SK-N-DZ (cell line): Measurements from ENCODE around the gene TPRG1.

Experiments
- DNase-seq: peaks from one replicate; pipeline ENCODE4 v3.0.0-alpha.2; 2015; ENCODE audit warnings: low spot score

Gene TPRG1

DNA sequence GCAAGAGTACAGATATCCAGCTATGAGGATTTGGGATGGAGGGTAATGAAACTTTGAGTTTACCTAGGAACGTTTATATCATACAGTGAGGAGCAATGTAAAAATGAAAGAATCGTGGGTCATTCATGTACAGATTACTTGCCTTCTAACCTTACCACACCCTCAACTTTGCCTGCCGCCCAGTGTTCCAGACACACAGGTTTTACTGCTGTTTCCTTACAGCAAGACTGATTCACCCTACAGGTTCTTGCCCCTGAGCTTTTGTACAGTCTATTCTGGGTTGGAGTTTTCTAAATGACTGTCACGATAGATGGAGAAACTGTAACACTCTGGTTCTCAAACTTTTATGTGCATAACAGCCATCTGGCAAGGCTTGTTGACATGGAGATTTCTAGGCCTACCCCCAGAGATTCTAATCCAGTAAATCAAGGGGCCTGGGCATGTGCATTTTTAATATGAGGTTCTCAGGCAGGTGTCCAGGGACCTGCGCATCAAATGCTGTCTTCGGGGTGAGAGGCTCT is 6.6 kb upstream of the TPRG1 start:
- no peak for DNase-seq

DNA sequence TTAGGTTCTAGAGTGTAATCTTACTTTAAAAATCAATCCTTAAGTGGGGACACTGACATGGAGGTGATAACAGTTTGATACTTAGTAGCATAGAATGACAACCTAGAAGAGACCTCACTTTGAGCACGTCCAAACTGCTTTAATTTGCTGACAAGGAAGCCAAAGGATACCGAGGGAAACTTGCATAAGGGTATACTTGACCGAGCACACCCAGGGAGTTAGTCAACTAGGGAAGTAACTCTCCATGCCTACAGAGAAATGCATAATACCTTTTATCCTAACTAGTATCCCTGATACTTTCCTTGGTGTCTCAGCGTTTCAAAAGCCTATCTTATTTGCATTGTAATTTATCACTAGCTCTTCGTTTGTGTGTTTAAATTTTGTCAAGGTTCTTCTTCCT is 5.5 kb upstream of the TPRG1 start:
- DNase-seq = no peak

DNA sequence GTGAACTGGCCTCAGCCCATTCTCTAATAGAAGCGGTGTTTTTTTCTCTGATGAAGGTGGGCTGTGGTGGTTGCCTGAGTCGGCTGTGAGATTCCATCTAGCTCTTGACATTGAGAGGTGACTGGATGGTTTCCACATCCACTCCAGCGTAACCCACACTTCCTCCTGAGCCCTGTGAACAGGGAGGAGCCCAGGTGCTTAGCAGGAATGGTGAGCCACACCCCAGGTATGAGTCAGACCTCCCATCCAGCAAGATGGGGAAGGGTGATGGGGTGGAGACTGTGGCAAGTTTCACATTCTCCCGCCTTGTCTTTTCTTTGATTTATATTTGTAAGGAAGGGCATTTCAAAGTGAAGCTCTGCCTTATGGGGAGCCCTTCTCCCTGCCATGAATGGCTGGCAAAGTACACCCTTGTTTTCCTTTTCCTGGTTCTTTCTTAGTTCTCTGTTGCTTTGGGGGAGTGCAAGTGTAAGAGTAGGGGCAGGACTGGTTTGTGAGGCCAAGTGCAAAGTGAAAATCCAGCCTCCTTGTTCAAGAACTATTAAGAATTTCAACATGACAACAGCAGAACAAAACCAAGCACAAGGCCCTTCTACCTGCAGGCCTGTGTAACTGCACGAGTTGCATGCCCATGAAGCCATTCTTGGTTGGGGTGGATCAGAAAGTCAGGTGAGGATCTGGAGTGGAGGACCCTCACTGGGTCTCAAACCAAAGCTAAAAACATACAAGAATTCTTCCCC is 4.6 kb upstream of the TPRG1 start:
- no peak for DNase-seq

DNA sequence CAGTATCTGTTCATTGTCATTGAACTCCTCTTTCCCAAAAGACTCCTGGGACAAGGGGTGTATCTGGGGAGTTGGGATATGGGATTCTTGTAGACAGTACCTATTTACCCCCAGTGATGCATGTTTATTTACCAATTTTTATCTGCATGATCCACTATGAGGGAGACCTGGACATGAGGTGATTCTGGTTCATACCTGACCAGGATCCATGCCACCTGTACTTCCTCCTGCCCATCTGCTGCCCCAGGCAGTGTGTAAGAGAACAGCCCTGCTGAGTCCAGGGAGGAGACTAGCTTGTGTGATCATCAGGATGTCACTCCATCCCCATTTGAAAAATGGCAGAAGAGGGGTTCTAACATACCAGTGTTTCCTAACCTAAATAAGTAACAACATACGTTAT is 3.1 kb upstream of the TPRG1 start:
- no peak for DNase-seq

DNA sequence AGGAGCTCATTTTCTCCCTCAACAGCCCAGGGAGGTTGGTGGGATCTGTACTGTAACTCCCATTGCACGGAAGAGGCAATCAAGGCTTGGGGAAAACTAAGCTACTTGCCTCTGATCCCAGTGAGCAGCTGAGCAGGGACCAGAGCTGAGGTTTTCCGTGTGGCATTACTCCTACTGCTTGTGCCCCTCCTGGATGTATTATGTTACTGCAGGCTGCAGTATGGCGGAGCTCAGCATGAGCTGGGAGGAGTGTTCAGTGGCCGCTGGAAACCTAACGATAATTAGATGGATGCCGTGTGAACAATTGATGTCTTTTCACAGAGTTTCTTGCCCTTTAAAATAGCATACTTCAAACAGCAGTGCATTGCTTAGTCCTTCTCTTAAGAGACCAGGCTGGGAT is 2.0 kb upstream of the TPRG1 start:
- peak; percentile 20 for DNase-seq

DNA sequence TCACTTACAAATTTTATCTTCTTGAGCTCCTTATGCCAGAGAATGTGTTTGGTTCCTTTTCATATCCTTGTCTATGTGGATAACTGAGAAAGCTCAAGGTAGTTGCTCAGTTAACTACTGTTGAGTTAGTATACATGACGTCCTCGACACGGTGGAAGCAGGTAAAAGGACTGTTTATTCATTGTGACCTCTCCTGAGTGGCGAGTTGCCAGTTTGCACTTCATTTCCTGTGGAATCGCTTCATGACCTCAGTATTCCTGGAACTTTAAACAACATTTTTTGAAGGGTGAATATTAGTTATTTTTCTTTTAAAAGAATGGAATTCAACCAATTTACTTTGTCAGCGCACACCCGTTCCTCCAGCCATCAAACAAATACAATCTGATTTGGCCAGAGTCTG is 1.2 kb upstream of the TPRG1 start:
- no peak for DNase-seq

DNA sequence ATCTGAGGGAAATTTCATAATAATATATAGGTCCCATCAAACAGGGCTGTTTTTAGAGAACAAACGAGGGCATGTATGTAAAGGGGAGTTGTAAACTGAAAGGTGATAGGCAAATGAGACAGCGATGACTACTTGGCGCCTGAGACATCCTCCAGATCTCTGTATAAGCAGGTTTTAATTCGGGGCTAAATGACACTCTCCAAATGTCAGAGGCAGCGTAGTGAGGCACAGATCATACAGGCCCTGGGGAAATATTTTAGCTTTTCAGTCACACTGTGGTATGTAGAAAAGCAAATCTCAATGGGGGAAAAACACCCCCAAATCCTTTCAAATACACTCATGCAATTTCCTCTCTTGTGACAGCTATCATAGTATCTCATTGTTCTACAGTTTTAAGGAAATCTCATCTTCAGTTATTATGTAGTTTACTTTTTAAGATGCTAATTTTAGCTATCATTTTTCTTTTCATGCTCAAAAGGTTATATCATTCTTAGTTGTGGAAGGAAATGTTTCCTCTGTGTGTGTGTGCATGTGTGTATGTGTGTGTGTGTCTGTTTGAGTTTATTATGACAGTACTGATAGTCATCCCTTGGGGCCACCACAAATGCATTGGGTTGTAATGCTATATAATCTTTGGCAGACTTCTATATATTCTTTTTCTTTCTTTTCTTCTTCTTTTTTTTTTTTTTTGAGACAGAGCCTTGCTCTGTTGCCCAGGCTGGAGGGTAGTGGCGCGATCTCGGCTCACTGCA is 1.1 kb downstream of the TPRG1 start:
- no peak for DNase-seq

DNA sequence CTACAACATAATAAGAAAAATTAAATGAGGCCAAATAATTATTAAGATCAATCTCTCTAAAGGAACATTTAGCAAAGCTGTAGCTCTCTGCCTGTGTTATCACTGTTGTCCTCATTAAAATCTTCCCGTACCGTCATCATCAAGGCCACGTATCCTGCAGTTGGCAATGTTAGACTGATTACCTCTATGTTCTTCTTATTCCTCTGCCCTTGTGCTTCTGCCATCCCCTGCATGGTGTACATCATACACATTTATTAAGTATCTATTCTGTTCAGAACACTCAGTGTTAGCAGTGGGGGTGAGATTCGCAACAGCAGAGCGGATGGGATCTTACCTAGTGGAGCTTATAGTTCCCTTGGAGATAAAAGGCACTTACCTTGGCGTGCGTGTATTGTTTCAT is 12.8 kb downstream of the TPRG1 start:
- no peak for DNase-seq

DNA sequence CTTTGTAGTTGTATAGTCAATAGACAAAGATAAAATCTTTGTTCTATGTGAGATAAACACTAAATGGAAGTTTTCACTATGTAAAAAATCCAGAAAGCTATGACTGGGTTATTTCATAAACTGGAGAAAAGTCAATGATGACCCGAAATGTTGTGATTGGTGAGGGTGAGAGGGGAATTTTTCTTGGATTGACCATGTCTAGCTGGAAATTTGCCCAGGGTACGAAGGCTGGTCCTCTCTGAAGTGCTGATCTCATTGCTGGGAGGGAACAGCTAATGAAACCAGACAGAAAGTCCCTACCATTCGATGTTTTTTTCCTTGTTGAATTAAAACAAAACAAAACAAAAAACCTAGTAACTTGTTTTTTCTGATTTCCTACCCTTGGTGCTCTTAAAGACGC is 14.3 kb downstream of the TPRG1 start:
- no peak for DNase-seq

DNA sequence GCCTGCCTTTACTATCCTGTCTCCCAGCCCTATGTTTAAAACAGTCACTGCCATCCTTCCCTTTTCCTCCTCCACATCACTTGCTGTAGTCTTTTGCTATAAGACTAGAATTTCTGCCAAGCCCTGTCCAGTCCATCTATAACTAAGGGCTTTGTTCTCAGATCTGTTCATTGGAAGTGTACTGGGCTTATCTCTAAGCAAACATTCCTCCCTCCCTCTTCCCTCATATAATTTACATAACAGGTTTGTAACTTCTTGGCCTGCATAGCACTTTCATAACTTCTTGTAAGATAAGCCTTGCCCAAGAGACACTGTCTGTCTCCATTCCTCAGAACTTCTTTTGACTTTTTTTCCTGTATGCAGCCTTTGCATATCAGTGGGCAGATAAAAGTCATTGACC is 16.7 kb downstream of the TPRG1 start:
- DNase-seq = no peak

DNA sequence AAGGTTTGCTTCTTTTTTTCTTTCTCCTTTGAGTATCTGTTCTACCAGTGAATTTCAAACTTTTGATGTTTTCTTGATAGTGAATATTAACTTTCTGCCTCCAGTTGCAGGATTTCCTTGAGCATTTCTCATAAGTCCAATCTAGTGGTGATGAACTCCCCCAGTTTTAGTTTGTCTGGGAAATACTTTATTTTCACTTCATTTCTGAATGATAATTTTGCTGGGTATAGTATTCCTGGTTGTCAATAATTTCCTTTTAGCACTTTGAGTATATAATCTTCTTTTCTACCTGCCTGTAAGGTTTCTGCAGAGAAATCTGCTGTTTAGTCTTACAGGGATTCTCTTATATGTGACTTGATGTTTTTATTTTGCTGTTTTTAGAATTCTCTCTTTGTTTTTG is 21.0 kb downstream of the TPRG1 start:
- DNase-seq = no peak

DNA sequence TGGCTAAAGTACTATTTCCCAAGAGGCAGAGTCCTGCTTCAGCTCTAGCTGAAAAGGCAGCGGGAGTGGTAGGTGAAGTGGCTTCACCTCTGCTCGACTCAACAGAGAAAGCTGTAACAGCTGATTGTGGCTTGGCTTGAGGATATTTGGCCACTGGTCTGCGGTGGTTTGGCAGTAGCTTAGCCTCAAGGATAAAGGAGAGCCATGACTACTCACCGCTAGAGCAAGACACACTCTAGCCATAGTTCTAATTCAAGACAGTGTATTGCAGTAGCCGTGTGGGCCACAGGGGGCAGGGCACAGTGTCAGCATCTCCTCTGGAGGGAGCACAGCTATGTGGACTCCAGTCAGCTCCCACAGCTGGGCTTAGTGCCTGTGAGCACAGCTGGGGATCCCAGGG is 23.5 kb downstream of the TPRG1 start:
- DNase-seq = peak; percentile 42

DNA sequence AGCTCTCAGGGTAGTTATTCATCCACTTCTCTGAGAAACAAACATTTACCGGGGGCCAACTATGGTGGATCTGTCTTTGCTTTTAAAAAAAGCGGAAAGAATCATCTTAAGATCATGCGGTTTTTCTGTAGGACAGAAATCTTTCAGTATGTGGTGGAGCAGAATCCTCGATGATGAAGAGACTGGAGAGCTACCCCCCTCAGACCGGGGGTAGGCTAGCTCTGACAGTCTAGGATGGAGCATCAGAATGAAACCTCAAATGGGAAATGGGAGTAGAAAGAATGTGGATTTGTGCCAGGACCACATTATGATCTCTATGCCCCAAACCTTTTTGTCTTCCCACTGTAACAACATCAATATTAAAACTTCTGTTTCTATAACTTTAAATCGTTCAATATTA is 30.3 kb downstream of the TPRG1 start:
- no peak for DNase-seq

DNA sequence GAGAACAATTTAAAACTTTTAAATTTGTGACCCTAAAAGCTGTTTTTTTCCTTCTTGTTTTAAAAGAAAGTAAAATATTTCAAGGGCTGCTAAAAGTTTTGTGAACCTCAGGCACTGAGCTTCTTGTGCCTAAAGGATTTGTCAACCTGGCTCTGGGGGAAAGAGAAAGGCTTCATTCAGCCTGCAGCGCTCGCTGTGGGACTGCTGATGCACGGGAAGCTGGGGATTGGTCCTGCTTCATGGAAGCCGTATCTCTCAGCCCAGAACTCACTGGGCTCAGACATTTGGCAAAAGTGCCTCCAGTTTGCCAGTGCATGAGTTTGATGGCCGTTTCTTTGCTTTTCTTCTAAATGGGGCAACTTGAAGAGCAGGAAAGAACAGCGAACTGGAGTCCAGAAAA is 30.8 kb downstream of the TPRG1 start:
- no peak for DNase-seq

DNA sequence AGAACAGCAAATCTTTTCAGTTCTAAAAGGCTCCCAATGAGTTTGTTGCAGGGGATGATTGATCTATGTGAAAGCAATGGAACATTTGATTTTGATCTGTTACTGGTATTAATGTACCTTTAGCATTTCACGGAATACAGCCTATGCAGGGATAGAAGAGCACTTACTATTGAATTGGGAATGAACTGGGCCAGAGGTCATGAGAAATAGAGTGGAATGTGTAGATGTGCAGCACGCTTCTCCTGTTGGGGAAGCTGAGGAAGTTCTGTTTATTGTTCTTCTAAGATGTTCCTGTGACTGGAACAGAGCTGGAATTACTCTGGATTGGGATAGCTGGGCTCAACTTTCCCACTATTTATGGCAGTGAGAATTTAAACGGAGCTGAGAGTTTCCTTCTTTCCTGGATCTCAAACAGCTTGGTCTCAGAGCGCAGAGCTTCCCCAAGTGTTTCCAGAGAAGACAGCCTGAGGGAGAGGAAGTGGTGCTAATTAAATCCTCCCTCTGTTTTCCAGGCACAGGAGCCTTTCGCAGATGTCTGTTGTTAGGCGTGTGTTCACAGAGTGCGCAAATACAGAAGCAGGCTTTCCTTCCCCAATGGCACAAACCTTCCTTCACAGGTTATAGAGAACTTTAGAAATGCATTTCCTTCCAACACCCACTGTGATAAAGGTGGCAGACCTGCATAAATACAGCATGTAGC is 32.5 kb downstream of the TPRG1 start:
- DNase-seq = peak; percentile 82

DNA sequence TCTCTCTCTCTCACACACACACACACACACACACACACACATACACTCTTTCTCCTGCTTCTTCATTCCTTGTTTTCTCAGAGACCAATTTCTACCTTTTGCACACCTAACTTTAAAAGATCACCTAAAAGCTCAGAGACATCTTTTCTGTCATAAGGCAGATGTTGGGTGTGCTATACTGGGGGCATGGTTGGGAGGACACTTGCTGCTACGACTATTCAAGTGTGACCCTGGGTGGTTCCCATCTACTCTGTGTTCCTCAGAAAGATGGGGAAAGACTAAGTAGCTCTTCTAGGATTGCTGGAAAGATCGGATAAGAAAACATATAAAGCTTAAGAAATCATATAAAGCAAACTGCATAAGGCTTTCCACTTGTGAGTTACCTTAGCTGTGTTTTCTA is 33.2 kb downstream of the TPRG1 start:
- DNase-seq = no peak

DNA sequence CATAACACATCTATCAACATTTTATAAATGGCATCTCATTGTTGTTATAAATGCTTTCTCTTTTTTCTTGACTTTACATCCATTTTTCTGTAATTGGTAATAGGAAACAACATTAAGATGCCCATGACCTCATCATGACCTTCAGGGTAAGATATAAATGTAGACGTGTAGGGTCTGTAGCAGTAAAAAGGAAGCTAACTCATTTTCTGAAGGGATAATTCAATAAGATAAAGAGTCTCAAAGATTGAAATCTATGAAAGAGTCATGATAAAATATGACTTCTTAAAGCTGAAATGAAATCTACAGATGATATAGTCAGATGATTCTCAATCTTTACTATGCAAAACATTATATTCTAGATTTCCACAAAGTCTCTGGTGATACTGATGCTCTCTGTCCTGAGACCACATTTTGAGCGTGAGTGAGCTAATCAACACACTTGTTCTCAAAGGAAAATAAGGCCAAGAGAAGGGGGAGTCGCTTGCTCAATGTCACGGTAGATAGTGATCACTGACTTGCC is 38.5 kb downstream of the TPRG1 start:
- peak; percentile 94 for DNase-seq

DNA sequence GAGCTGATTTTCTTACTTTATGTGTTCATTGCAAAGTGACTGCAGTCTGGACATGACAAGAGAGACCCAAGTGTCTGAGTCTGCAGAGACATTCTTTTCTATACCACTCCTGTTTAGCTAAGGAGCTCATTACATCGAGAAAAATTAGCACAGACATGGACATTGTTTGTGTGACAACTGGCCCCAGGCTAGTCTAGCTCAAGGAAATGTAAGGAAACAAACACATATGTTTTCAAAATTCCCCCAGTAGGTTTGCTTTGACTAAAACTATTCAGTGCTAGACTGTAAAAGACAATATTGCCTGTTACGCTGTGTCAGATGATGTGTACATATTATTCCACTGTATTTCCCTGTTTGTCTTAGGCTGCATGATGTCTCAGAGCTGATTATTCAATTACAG is 40.9 kb downstream of the TPRG1 start:
- no peak for DNase-seq

DNA sequence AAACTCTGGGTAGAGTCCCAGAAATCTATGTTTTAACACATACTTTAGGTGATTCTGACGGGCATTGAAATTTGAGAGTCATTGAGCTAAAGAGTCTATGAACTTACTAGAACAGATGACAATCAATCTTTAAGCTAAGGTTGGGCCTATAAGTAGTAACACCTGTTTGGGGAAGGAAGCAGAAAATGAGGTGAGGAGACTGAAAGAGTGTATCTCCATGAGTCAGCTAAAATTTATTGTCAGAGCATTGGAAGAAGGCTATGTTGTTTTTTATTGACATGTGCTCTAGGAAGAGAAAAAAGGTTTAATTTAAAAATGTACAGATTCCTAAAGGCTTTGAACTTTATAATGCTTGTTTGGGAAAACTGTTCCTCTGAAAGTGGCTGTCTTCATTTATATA is 42.9 kb downstream of the TPRG1 start:
- no peak for DNase-seq

DNA sequence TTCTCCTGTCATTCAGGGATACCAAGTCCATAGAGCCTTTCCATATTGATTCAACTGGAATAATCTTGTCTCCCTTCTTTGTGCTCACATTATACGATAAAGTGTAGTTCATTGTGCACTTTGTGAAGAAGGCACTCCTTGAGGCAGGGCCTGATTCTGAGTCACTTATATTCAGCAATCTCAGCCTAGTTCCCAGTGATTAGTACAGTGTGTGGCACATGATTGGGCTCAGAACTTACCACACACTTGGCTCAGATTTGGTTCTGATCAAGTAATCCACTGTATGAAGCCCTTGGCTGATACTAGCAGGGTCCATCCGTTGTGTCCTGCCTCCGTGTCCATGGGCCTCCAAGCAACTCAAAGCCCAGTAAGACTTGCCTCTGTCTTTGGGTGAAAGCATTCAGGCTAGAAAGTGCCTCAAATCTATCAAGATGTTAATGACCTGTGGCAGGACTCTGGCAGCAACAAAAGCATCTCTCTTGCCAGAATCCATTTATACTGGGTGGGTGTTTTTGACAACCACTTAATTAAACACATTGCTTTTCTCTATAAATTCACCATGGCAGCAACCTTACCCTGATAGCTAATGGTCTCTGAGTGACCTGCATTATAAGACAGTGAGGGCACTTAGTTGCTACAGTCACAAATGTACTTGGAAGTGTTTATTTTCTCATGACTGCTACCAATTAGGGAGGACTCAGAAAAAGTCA is 51.3 kb downstream of the TPRG1 start:
- DNase-seq = peak; percentile 88

DNA sequence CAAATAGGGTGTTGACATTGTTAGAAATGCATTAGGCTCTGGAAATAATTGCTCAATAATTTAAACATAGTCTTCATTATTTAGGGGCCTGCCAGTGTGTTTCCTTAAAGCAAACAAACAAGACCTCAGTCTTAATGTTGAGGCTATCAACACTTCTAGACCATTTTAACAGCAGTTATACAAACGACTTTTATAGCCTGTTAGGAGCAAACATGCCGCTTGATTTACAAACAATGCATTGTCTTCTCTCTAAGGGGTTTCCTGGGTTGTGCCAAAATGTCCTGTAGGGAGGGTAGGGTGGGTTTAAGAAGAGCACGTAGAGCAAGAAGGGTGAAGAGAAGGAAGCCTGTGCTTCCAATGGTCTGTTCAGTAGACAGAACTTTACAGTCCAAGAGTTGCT is 53.7 kb downstream of the TPRG1 start:
- no peak for DNase-seq

DNA sequence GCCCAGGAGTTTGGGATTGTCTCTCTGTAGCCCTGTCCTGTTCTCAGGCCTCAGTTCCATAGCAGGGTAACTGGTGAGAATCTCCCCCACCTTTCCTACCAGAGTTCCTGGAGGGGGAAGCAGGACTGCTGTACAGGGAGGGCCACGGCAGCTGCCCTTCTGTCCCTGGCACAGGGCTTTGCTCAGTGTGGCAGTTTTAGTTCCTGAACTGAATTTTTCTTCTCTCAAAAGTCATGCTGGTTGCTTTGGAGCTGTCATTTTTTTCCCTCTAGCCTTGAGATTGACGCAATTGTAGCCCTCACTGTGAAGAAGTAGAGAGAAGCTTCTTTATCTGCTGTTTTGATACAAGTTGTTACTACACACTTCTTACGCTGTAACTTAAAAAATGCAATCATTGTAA is 55.5 kb downstream of the TPRG1 start:
- DNase-seq = no peak
